NCI-H82 treated with DMSO at 0.1 percent for 48 hours (cell line): ENCODE measurements around the gene TMPRSS6.

Experiments used
- DNase-seq: peaks from one replicate; lab custom pipeline; 2025; ENCODE audit not compliant: unreplicated experiment; lab: John Stamatoyannopoulos, UW

The TMPRSS6 gene

DNA sequence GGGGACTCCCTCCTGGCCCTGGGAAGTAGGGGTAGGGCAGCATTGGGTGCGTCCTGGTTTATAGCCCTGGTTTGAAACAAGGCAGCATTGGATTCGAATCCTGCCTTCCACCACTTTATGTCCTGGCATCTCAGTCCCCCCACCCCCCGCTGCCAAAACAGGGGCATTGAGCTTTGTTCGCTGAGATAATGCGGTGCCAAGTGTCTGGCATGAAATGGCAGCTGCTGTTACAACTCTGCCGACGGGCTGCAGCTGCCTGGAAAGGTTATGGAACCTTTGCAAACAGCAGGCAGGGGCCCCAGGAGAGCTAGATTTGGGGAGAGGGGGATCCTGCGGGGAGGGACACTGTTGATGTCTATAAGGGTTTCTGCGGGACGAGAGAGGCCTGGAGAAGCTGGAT lies 92.2 kb downstream of the TMPRSS6 start:
- DNase-seq: no peak

DNA sequence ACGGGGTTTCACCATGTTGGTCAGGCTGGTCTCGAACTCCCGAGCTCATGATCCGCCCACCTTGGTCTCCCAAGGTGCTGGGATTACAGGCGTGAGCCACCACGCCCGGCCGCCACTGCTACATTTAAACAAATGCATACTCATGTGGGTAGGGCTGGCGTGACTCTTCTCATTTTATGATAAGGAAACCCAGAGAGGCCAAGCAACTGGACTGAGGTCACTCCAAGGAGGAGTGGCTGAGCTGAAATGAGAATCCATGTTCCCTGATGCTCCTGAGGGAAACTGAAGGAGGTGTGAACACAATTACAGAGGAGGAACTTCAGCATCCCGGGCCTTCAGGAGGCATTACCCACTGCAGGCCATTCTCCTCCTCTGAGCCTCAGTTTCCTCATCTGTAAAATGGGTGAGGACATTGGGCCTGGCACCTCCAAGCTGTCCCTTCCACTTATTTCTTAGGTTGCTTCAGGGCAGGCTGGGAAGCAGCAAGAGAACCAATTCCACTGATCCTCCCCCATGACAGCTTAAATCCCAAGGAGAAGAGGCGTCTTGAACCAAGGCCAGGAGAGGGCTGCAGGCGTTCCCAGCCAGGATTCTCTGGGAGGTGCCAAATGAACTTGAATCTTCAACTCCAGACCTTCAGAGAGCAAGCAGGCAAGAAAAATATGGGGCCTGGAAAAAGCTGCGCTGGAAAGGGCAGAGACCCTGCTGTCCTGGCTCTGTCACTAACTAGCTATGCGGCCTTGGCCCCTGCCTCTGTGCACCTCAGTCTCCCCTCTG lies 93.2 kb downstream of the TMPRSS6 start:
- no peak for DNase-seq

DNA sequence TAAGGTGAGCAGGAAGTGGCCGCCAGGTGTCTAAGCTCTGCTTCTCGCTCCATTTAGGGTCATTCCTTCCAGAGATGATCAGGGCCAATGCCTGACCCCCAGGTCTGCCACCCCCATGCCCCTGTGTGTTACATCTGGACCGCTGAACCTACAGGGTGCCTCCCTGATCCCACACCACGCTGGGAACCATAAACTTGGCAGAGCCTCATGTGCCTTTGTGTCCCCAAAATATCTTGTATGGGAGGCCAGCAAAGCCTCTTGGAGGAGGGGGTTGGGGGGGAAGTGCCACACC lies 94.0 kb downstream of the TMPRSS6 start:
- no peak for DNase-seq
